Heart right ventricle (tissue), 16 donors: ENCODE data around the gene MAST1. TPM values are rescaled to one million over a fixed set of nuclear protein-coding genes. Genes with fewer than 3 reads are reported as not detected.
A peak's percentile ranks its signal among the peaks of the same experiment; 100 is the strongest.

ENCODE experiments used
- ATAC-seq, 8 donors: fragments of 200-7000 bp; cut with Tn5 transposase; one replicate each; pipeline ENCODE4 v1.9.1; 2020; ENCODE audit warnings: mild to moderate bottlenecking in 8 of 8, moderate library complexity in 8 of 8, moderate number of reproducible peaks in 1 of 8
- DNase-seq, 2 donors: peaks; one replicate each; pipeline ENCODE4 v3.0.0-alpha.2; 2020
- H3K27ac ChIP-seq, 10 donors: fragments of 200-600 bp; sonication (generic) in 2 of 10; one replicate each; pipeline versions ENCODE4 v1.5.0 to v1.8.0; 2020 to 2022; ENCODE audit warnings: mild to moderate bottlenecking in 3 of 10
- H3K27me3 ChIP-seq, 7 donors: fragments of 200-600 bp; one replicate each; pipeline ENCODE4 v1.8.0; 2021 to 2022; ENCODE audit warnings: mild to moderate bottlenecking in 2 of 7
- H3K36me3 ChIP-seq, 9 donors: fragments of 200-600 bp; sonication (generic) in 1 of 9; one replicate each; pipeline versions ENCODE4 v1.5.0 to v1.8.0; 2020 to 2022; ENCODE audit warnings: mild to moderate bottlenecking in 2 of 9
- H3K4me1 ChIP-seq, 9 donors: fragments of 200-600 bp; sonication (generic) in 1 of 9; one replicate each; pipeline versions ENCODE4 v1.5.0 to v1.8.0; 2020 to 2022; ENCODE audit warnings: mild to moderate bottlenecking in 4 of 9
- H3K4me3 ChIP-seq, 10 donors: fragments of 200-600 bp; sonication (generic) in 2 of 10; one replicate each; pipeline versions ENCODE4 v1.5.0 to v1.8.0; 2020 to 2022; ENCODE audit warnings: mild to moderate bottlenecking in 7 of 10, moderate library complexity in 2 of 10
- H3K9me3 ChIP-seq, 11 donors: fragments of 200-600 bp in 10 of 11; sonication (generic) in 2 of 11; one replicate each; pipeline versions ENCODE4 v1.5.0 to v1.8.0; 2013 to 2022; ENCODE audit warnings: mild to moderate bottlenecking in 2 of 11, control low read depth in 1 of 11, moderate library complexity in 1 of 11
- WGBS, 2 donors: extraction: QIAGEN DNeasy Blood & Tissue Kit; methylation state at CpG; one replicate each; pipeline ENCODE4 v1.1.7; 2013; ENCODE audit warnings: inconsistent platforms in 1 of 2; 5-methylcytosine and 5-hydroxymethylcytosine counted together
- intact Hi-C, 10 donors: fragments of 100-400 bp; cut with DNase I; formaldehyde crosslinking; loops; one replicate each; pipeline versions ENCODE4 v1.11.1 to v1.14.2; 2022
- polyA plus RNA-seq, 2 donors: library from polyadenylated mRNA; stranded (reverse); fragments of 200-250 nt; gene quantifications; one replicate each; pipeline ENCODE4 v1.2.3, GENCODE V29; 2013
- total RNA-seq, 10 donors: library from RNA; stranded (reverse); fragmentation: NEBNext Ultra II Directional in 3 of 10; extraction: Animal tissue kit (Norgen Biotek cat#: 25700) in 3 of 10; gene quantifications; one replicate each; pipeline versions ENCODE4 v1.2.1 to v1.2.4, GENCODE V29; 2021 to 2023
- TF ChIP-seq, protein P1 (sequence below), 9 donors: fragments of 200-600 bp; sonication (generic) in 2 of 9; IDR thresholded peaks; one replicate each; pipeline versions ENCODE4 v1.5.0 to v1.8.0; 2021 to 2022; ENCODE audit warnings: antibody characterized with exemption in 9 of 9, mild to moderate bottlenecking in 5 of 9, moderate library complexity in 1 of 9
- donor health status: Arrhythmogenic right ventricular cardiomyopathy.
- donor health status: ischemic (EF 13 %, LVEDD 7.1; RV severe dilation, severe dysfunction).
- donor health status: healthy with polysubstance abuse.
- donor health status: DM: no; HTN: yes; CAD: no.
- donor health status: DM: no; HTN: no; CAD: no.
- donor health status: ischemic (EF 25% LVEDD 6.9; RV normal size, moderate dysfunction).
- donor health status: ischemic (EF 25% LVEDD 5.7; RV mildly dilated, moderate dysfunction).
- donor health status: healthy.
- donor health status: DM: yes; HTN: yes; CAD: no.
- donor health status: Ischemic cardiomyopathy.
- donor health status: ischemic (EF 35%, LVEDD 5.7; RV mildly dilated, moderate dysfunction).
- donor health status: nonischemic (EF 11% LVEDD 7.7; RV severe dilation, severe dysfunction).
- donor health status: DM: yes; HTN: yes; CAD: no.
- donor health status: PGD.
- donor health status: ischemic (EF 29% LVEDD 5.4; RV normal size, mild dysfunction).
- donor health status: nonischemic (EF 23%, LVEDD 6.1; RV moderate dilation, normal function).

MAST1 gene
- total and polyA plus RNA-seq, 12 donors = 0.07 to 0.88 (median 0.31) TPM; not detected in 2

DNA sequence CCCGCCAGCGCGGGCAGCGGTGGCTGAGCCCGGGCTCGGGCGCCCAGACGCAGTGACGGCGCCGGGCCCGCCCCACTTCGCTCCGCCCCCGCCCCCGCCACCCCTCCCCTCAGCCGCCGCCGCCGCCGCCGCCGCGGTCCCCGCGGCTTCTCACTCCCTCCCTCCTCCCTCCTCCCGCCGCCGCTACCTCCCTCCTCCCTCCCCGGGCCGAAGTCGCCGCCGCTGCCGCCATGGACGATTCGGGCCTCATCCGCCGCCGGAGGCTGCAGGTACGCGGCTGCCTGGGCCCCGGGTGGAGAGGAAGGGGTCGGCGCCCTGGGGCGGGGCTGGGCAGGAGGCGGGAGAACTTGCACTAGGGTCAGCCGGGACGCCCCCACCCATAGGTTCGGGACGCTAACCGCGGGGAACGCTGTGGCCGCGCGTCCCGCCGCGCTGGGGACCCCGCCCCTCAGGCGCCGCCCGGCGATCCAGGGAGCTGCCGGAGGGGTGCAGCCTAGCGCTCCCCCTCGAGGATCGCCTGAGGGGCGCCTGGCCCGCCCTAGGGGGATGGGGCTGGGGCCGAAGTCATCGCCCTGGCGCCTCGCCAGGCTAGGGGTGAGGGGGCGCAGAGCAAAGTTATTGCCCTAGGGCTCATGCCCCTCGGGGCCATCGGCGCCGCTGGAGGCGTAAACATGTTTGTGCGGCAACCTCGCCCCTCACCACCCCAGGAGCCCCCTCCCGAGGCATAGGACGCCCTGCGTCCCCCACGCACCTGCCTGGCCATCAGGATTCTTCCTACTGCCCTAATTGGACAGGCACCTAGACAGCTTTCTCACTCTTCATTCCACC lies 4.4 kb upstream of the MAST1 start:
- peak in 1 of 8 donors; percentile 4 for ATAC-seq
- Histone ChIP-seq H3K4me1 (peaks cover 4 to 35% (median 17%) of the 10 kb centered on the region in 9 donors), H3K27me3 (peaks cover 33 to 100% (median 96%) of the 10 kb centered on the region in 7 donors), H3K9me3 (no peaks in the 10 kb centered on the region), H3K4me3 (peak overlapping the region in 9 of 10 donors; percentile 29 to 53 (median 43)), H3K36me3 (no peaks in the 10 kb centered on the region), H3K27ac (no peak overlapping the region)
- DNase-seq = peak in 1 of 2 donors; percentile 22
- 1% methylated on average over 50 to 84 of the region's 87 CpGs for WGBS, 2 donors
- TF ChIP-seq, protein P1, sequence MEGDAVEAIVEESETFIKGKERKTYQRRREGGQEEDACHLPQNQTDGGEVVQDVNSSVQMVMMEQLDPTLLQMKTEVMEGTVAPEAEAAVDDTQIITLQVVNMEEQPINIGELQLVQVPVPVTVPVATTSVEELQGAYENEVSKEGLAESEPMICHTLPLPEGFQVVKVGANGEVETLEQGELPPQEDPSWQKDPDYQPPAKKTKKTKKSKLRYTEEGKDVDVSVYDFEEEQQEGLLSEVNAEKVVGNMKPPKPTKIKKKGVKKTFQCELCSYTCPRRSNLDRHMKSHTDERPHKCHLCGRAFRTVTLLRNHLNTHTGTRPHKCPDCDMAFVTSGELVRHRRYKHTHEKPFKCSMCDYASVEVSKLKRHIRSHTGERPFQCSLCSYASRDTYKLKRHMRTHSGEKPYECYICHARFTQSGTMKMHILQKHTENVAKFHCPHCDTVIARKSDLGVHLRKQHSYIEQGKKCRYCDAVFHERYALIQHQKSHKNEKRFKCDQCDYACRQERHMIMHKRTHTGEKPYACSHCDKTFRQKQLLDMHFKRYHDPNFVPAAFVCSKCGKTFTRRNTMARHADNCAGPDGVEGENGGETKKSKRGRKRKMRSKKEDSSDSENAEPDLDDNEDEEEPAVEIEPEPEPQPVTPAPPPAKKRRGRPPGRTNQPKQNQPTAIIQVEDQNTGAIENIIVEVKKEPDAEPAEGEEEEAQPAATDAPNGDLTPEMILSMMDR (IDR thresholded peaks at IDR 0.05) = no peak
- intact Hi-C loops = no loop called here

DNA sequence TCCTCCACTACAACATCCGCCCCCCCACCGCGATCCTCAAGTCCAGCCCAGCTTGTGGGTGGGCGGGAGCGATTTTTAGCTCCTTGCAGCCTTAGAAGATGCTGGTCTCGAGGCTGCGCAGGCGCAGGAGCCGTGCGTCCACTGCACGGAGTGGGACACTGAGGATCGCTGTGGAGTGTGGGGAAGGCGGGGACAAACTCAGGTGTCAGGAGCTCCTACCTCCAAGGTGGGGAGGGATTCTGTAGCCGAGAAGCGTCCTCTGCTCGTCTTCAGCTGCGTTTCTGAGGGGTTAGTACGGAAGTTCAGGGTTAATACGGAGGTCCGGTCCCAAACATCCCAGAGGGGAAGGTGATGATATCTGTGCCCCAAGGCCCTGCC lies 3.8 kb upstream of the MAST1 start, which contains the start of gene RTBDN:
Gene RTBDN, minus strand, starts transcription at position 14 of the 378 bp plus-strand sequence. CDS start 4,600 bp downstream, outside the sequence.
- 4 to 6% methylated on average over 20 of the region's 20 CpGs for WGBS, 2 donors
- intact Hi-C loops = no loop called here
- Histone ChIP-seq H3K4me3 (peak within 1 kb of the TSS in 9 of 10 donors; percentile 29 to 53 (median 43)), H3K27me3 (peaks cover 36 to 100% (median 96%) of the 10 kb centered on the region in 7 donors), H3K36me3 (no peaks in the 10 kb centered on the region), H3K9me3 (no peaks in the 10 kb centered on the region), H3K4me1 (peaks cover 4 to 35% (median 17%) of the 10 kb centered on the region in 9 donors), H3K27ac (no peak within 1 kb of the TSS)
- ATAC-seq (no peak), DNase-seq (no peak)
- TF ChIP-seq, protein P1 (IDR thresholded peaks at IDR 0.05) = no peak

DNA sequence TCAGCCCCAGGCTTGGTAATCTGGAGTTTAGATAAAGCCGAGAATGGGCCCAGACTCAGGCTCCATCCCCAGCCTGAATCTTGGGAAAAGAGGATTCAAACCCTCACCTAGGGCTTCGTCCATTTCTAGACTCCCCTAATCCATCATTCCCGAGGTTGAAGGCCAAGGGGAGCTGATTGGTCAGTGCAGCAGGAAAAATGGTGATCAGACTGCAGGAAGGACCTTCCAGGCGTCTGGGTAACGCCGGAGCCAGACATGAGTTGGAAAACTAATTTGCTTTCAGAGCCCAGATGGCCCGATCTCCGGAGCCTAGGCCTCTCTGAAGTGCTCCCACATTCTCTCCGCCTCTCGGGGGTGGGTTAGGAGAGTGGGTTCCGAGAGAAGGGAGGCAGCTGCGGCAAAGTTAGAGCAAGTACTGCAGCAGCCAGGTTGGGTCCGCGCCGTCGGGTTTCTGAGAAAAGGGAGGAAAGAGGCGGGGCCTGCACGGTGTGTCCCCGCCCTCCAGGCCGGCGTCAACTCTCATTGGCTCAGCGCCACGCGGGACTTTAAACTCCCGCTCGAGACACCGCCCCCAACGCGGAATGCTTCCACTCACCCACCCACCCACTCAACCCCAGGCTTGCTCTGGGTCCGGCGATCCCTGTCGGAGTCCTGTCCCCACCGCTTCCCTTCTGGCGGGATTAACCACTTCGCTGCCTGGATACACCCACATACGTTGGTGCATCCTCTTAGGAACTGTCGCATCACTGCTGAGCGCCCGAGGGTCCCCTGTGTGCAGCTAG lies 3.1 kb upstream of the MAST1 start:
- Histone ChIP-seq H3K9me3 (no peaks in the 10 kb centered on the region), H3K36me3 (no peaks in the 10 kb centered on the region), H3K4me3 (no peak overlapping the region), H3K27ac (no peak overlapping the region), H3K4me1 (peaks cover 4 to 35% (median 17%) of the 10 kb centered on the region in 9 donors), H3K27me3 (peaks cover 36 to 100% (median 96%) of the 10 kb centered on the region in 7 donors)
- ATAC-seq (no peak), DNase-seq (peak in 1 of 2 donors; percentile 19)
- intact Hi-C loops = no loop called here
- TF ChIP-seq, protein P1 (IDR thresholded peaks at IDR 0.05) = no peak
- WGBS, 2 donors = 5 to 7% methylated on average over 39 of the region's 39 CpGs

DNA sequence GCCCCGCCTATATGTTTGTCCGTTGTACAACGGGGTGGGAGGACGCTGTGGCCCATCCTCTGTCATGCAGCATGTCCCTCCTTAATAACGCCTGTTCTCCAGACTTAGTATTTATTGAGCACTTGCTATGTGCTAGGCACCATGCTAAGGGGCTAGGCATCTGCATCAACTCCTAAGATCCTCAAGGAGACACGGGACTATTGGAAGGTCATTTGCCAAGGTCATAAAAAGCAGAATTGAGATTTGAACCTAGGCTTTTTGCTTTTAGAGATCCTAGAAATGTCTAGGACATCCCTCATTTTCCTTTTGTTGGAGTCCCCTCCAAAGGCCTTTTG lies 1.8 kb upstream of the MAST1 start:
- intact Hi-C loops = no loop called here
- H3K27ac ChIP-seq = no peak overlapping the region
- 4 to 7% methylated on average over 6 of the region's 6 CpGs for WGBS, 2 donors
- no peak for ATAC-seq
- TF ChIP-seq, protein P1 (IDR thresholded peaks at IDR 0.05) = no peak
- H3K9me3 ChIP-seq = no peaks in the 10 kb centered on the region
- peaks cover 4 to 45% (median 23%) of the 10 kb centered on the region in 9 donors for H3K4me1 ChIP-seq
- peaks cover 39 to 100% (median 99%) of the 10 kb centered on the region in 7 donors for H3K27me3 ChIP-seq
- no peak overlapping the region for H3K4me3 ChIP-seq
- no peak for DNase-seq
- no peaks in the 10 kb centered on the region for H3K36me3 ChIP-seq
